WTC11 (cell line): ENCODE results near the gene DHX30. TPM values are rescaled to one million over a fixed set of nuclear protein-coding genes. Genes with fewer than 3 reads are reported as not detected.

Source experiments
- ATAC-seq: fragments of 200-7000 bp; cut with Tn5 transposase; 2 replicates; pipeline ENCODE4 v1.10.0; 2021; ENCODE audit warnings: mild to moderate bottlenecking, moderate library complexity
- CTCF ChIA-PET: fragments of 300-600 bp; sonication (Branson Sonifier 250); formaldehyde crosslinking; loops from one replicate; lab custom pipeline; 2021; ENCODE audit warnings: antibody characterized with exemption; lab: Charles Lee
- POLR2A ChIA-PET: fragments of 350-600 bp; sonication (Branson Sonifier 250); formaldehyde crosslinking; loops from one replicate; lab custom pipeline; 2021; ENCODE audit warnings: antibody characterized with exemption; lab: Charles Lee
- DNase-seq: peaks from one replicate; pipeline ENCODE4 v3.0.0; 2021; ENCODE audit warnings: low spot score
- H3K27ac Mint-ChIP-seq: 2 replicates; pipeline ENCODE4 v1.8.0; 2021; ENCODE audit warnings: mixed read lengths
- H3K27me3 Mint-ChIP-seq: 2 replicates; pipeline ENCODE4 v1.8.0; 2021; ENCODE audit warnings: low read depth, mild to moderate bottlenecking, moderate library complexity, mixed read lengths
- H3K36me3 Mint-ChIP-seq: 2 replicates; pipeline ENCODE4 v1.8.0; 2021; ENCODE audit warnings: mixed read lengths
- H3K4me1 Mint-ChIP-seq: 2 replicates; pipeline ENCODE4 v1.8.0; 2022; ENCODE audit warnings: mixed read lengths
- H3K4me3 Mint-ChIP-seq: 2 replicates; pipeline ENCODE4 v1.8.0; 2021; ENCODE audit warnings: mild to moderate bottlenecking, moderate library complexity, mixed read lengths
- H3K9me3 Mint-ChIP-seq: 2 replicates; pipeline ENCODE4 v1.8.0; 2021; ENCODE audit warnings: mixed read lengths
- ARID4B ChIP-seq: sonication (generic); formaldehyde crosslinking; IDR thresholded peaks from 2 replicates; pipeline ENCODE4 v1.8.0; 2023; ENCODE audit warnings: missing genetic modification reagents, mild to moderate bottlenecking, borderline replicate concordance
- CDX4 ChIP-seq: fragments of 250-450 bp; sonication (Bioruptor Pico); IDR thresholded peaks from 2 replicates; pipeline ENCODE4 v1.9.0; 2021; ENCODE audit warnings: moderate library complexity, mild to moderate bottlenecking, inconsistent platforms, borderline replicate concordance
- GABPB1 ChIP-seq: sonication (generic); formaldehyde crosslinking; IDR thresholded peaks from 2 replicates; pipeline ENCODE4 v1.8.1; 2023; ENCODE audit warnings: mild to moderate bottlenecking, missing genetic modification reagents
- JAZF1 ChIP-seq: fragments of 250-450 bp; sonication (Bioruptor Pico); IDR thresholded peaks from 2 replicates; pipeline ENCODE4 v1.9.0; 2021; ENCODE audit warnings: moderate library complexity, mild to moderate bottlenecking, inconsistent platforms
- NR2C2 ChIP-seq: sonication (generic); formaldehyde crosslinking; IDR thresholded peaks from 2 replicates; pipeline ENCODE4 v1.8.0; 2022; ENCODE audit warnings: mild to moderate bottlenecking, missing genetic modification reagents
- SMAD3 ChIP-seq: sonication (generic); formaldehyde crosslinking; IDR thresholded peaks from 2 replicates; pipeline ENCODE4 v1.8.0; 2022; ENCODE audit warnings: missing genetic modification reagents, mild to moderate bottlenecking, borderline replicate concordance
- TCF7 ChIP-seq: sonication (generic); formaldehyde crosslinking; IDR thresholded peaks from 2 replicates; pipeline ENCODE4 v1.8.0; 2022; ENCODE audit warnings: mild to moderate bottlenecking, low read depth, missing genetic modification reagents, moderate library complexity
- USF2 ChIP-seq: sonication (generic); formaldehyde crosslinking; IDR thresholded peaks from 2 replicates; pipeline ENCODE4 v1.8.1; 2023; ENCODE audit warnings: mild to moderate bottlenecking, missing genetic modification reagents, moderate library complexity
- ZNF281 ChIP-seq: sonication (generic); formaldehyde crosslinking; IDR thresholded peaks from 2 replicates; pipeline ENCODE4 v1.8.0; 2023; ENCODE audit warnings: mild to moderate bottlenecking, missing genetic modification reagents
- ZNF512 ChIP-seq: sonication (generic); formaldehyde crosslinking; IDR thresholded peaks from 2 replicates; pipeline ENCODE4 v1.8.1; 2022; ENCODE audit warnings: missing genetic modification reagents, borderline replicate concordance
- total RNA-seq: library from RNA; stranded (reverse); gene quantifications from 3 replicates; pipeline ENCODE4 v1.2.3, GENCODE V29; 2021

Gene DHX30
- total RNA-seq, 1 experiment from 2014 or later = 98.1 TPM

GRCh38 chr3:47855461-47856383, 52.8 kb downstream of the DHX30 start (continued):
- TF ChIP-seq SMAD3 (CRISPR knock-in tag) = no peak
- TF ChIP-seq ZNF281 (CRISPR knock-in tag) = no peak
- TF ChIP-seq ARID4B (CRISPR knock-in tag) = no peak
- TF ChIP-seq, all 79 proteins: peak for 0

- Mint-ChIP-seq H3K27me3 (no peaks in the 10 kb centered on the region), H3K27ac (no peak overlapping the region), H3K4me3 (no peak overlapping the region), H3K9me3 (no peaks in the 10 kb centered on the region), H3K4me1 (no peaks in the 10 kb centered on the region), H3K36me3 (peaks cover 28% of the 10 kb centered on the region)
- no peak for ATAC-seq
- ChIA-PET POLR2A (no interaction called here), CTCF (interaction anchor here (1.1 to 1.8 kb wide), 3 partner anchors 19 to 301 kb away, joined by 4 to 5 read pairs (median 4); no protein-coding TSS in a partner anchor)
- no peak for DNase-seq
- TF ChIP-seq ZNF281 (CRISPR knock-in tag) = no peak
- TF ChIP-seq GABPB1 (CRISPR knock-in tag) = no peak
- no peak for TF ChIP-seq TCF7 (CRISPR knock-in tag)
- no peak for TF ChIP-seq JAZF1 (CRISPR knock-in tag)
- no peak for TF ChIP-seq NR2C2
- no peak for TF ChIP-seq CDX4 (CRISPR knock-in tag)
- no peak for TF ChIP-seq ZNF512 (CRISPR knock-in tag)
- no peak for TF ChIP-seq USF2
Measured at GRCh38 chr3:47856669-47857068, 53.7 kb downstream of the DHX30 start.
